GM12801 (cell line): Measurements from ENCODE around the gene NR2C2AP.

Experiments used
- TF ChIP-seq, protein P1 (sequence below): IDR thresholded peaks from one replicate; pipeline ENCODE4 v1.5.1; 2011; ENCODE audit warnings: control low read depth; ENCODE audit not compliant: insufficient read length; ENCODE audit errors: extremely low read depth

The NR2C2AP gene

DNA sequence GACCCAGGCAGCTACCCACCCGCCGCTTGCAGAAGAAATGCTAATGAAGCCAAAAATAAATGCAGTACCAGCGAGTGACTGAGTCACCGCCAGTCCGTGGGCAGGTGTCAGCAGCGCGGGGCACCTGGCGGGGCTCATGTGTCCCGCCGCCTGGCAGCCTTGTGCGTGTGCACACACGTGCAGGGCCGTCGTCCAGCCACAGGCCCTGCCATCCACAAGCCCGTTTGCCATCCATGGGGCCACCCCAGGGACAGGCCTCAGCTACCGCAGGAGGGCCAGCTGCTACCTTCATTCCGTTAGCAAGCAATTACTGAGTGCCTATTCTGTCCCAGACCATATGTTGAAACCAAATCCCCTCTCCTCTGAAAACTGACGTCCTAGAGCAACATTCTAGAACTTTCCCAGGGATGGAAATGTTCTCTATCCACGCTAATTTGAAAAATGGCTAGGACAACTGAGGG is 29.1 kb upstream of the NR2C2AP start:
- TF ChIP-seq, protein P1, sequence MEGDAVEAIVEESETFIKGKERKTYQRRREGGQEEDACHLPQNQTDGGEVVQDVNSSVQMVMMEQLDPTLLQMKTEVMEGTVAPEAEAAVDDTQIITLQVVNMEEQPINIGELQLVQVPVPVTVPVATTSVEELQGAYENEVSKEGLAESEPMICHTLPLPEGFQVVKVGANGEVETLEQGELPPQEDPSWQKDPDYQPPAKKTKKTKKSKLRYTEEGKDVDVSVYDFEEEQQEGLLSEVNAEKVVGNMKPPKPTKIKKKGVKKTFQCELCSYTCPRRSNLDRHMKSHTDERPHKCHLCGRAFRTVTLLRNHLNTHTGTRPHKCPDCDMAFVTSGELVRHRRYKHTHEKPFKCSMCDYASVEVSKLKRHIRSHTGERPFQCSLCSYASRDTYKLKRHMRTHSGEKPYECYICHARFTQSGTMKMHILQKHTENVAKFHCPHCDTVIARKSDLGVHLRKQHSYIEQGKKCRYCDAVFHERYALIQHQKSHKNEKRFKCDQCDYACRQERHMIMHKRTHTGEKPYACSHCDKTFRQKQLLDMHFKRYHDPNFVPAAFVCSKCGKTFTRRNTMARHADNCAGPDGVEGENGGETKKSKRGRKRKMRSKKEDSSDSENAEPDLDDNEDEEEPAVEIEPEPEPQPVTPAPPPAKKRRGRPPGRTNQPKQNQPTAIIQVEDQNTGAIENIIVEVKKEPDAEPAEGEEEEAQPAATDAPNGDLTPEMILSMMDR, result no peak

DNA sequence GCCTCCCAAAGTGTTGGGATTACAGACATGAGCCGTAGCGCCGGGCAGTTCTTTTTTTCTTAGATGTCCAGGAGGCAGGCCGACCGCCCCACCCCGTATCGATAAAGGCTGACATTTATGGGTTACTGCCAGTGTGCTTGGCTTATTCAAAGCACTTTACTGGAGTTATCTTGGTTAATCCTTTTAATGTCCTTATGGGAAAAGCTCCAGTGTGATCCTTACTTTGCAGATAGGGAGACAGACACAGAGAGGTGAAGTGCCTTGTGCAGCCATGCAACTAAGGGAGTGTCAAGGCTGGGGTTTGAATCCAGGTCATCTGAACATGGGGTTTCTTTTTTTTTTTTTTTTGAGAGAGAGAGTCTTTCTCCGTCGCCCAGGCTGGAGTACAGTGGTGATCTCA is 27.8 kb upstream of the NR2C2AP start:
- TF ChIP-seq, protein P1, result no peak

DNA sequence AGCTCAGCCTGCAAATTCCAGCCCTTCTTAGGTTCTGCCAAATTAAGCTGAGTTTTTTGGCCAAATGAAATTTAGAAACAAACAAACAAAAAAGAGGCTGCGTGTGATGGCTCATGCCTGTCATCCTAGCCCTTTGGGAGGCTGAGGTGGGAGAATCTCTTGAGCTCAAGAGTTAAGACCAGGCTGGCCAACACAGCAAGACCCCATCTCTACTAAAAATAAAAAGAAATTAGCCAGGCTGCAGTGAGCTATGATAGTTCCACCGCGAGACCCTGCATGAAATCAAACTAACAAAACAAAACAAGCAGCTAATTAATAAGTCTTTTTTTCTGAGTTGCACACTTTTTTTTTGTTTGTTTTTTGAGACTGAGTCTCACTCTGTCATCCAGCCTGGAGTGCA is 26.5 kb upstream of the NR2C2AP start:
- TF ChIP-seq, protein P1, result no peak

DNA sequence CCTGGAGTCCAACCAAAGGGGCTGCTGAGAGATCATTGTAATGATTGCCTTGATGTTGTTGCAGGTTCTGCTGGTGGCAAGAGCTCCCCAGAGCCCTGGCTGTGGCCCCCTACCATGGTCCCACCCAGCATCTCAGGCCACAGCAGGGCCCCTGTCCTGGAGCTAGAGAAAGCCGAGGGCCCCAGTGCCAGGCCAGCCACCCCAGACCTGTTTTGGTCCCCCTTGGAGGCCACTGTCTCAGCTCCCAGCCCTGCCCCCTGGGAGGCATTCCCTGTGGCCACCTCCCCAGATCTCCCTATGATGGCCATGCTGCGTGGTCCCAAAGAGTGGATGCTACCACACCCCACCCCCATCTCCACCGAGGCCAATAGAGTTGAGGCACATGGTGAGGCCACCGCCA is 24.0 kb upstream of the NR2C2AP start:
- TF ChIP-seq, protein P1, result no peak

DNA sequence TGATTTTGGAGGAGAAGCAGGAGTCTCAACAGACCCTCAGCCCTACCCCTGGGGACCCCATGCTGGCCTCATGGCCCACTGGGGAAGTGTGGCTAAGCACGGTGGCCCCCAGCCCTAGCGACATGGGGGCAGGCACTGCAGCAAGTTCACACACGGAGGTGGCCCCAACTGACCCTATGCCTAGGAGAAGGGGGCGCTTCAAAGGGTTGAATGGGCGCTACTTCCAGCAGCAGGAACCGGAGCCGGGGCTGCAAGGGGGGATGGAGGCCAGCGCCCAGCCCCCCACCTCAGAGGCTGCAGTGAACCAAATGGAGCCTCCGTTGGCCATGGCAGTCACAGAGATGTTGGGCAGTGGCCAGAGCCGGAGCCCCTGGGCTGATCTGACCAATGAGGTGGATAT is 23.4 kb upstream of the NR2C2AP start:
- TF ChIP-seq, protein P1, result no peak

DNA sequence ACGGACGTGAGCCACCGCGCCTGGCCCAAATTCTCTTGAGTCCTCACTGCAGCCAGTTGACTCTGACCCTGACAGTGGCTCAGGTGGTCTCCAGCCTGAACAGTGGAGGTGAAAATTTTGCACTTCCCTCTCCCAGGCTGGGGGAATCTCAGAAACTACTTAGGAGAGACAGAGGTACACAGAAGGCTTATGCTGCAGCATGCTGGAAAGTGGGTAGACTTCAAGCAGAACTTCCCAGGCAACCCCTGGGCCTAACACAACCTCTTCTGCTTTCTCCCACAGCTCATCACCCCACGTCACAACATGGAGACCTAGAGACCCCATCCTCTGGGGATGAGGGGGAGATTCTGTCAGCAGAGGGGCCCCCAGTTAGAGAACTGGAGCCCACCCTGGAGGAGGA is 23.0 kb upstream of the NR2C2AP start:
- TF ChIP-seq, protein P1, result no peak

DNA sequence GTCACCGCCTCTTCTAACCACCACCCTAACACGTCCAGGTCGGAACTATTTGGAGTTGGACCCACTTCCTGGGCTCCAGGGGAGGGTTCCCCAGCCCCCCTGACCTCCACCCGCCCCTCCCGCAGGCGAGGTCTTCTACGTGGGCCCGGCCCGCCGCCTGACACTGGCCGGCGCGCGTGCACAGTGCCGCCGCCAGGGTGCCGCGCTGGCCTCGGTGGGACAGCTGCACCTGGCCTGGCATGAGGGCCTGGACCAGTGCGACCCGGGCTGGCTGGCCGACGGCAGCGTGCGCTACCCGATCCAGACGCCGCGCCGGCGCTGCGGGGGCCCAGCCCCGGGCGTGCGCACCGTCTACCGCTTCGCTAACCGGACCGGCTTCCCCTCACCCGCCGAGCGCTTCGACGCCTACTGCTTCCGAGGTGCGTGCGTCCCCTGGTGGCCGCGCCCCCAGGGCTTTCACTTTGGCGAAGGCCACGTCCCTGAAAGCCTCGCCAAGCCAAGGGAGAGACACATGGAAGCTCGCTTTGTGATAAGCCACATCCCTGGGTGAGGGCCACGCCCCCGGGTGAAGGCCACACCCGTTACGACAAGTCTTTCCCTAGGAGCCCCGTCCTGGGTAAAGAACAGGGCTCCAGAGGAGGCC is 21.8 kb upstream of the NR2C2AP start:
- TF ChIP-seq, protein P1, result no peak
